AG09309 (cell line): Measurements from ENCODE around the gene PCNX1.
"Not testable (repeated sequence)": the region's sequence is repeated elsewhere in the genome, so short reads cannot be mapped to it uniquely, and the experiment has no call there.

Experiments
- DNase-seq: peaks from one replicate; pipeline ENCODE4 v3.0.0-alpha.2; 2010; ENCODE audit warnings: low read depth
- H3K4me3 ChIP-seq: 2 replicates; pipeline ENCODE4 v1.5.1; 2011; ENCODE audit warnings: mild to moderate bottlenecking, low read depth, low read length, moderate library complexity; ENCODE audit not compliant: control insufficient read depth
- TF ChIP-seq, protein P1 (sequence below): IDR thresholded peaks from 2 replicates; pipeline ENCODE4 v1.5.1; 2011; ENCODE audit warnings: mild to moderate bottlenecking, low read depth, low read length, inconsistent platforms; ENCODE audit not compliant: insufficient read depth, control insufficient read depth; ENCODE audit errors: missing control alignments

The PCNX1 gene

DNA sequence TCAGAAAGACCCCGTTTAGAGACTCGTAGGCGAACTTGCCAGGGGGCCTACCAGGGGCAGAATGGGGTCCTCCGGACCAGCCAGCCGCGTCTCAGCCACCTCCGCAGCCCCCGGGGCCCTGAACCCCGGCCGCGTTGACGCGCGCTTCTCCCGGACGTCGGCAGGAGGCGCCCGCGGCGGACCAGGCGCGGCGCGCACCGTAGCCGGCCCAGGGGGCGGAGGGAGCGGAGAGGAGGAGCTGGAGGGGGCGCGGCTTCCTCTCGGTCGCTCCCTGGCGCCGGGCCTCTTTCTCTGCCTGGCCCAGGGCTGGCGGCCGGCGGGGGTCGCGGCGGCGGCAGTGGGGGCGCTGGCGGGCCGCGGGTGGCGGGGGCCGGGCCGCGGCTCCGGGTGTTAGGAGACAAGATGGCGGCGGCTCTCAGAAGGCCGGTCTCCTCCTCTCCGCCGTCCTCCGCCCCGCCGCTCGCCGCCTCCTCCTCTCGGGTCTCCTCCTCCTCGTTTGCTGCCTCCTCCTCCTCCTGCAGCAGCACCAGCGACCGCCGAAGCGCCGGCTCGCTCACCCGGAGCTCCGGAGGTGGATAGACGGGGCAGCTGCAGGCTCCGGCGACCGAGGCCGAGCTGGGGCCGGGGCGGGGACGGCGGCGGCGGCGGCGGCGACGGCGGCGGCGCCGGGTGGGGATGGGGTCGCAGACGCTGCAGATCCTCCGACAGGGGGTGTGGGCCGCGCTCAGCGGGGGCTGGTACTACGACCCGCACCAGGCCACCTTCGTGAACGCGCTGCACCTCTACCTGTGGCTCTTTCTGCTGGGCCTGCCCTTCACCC, at the start of gene PCNX1:
TSS of gene PCNX1 (plus strand) at position 284 of the 820 bp plus-strand sequence. CDS start at position 676, 392 bp downstream.
- TF ChIP-seq, protein P1, sequence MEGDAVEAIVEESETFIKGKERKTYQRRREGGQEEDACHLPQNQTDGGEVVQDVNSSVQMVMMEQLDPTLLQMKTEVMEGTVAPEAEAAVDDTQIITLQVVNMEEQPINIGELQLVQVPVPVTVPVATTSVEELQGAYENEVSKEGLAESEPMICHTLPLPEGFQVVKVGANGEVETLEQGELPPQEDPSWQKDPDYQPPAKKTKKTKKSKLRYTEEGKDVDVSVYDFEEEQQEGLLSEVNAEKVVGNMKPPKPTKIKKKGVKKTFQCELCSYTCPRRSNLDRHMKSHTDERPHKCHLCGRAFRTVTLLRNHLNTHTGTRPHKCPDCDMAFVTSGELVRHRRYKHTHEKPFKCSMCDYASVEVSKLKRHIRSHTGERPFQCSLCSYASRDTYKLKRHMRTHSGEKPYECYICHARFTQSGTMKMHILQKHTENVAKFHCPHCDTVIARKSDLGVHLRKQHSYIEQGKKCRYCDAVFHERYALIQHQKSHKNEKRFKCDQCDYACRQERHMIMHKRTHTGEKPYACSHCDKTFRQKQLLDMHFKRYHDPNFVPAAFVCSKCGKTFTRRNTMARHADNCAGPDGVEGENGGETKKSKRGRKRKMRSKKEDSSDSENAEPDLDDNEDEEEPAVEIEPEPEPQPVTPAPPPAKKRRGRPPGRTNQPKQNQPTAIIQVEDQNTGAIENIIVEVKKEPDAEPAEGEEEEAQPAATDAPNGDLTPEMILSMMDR = peak; percentile 58
- DNase-seq = no peak

DNA sequence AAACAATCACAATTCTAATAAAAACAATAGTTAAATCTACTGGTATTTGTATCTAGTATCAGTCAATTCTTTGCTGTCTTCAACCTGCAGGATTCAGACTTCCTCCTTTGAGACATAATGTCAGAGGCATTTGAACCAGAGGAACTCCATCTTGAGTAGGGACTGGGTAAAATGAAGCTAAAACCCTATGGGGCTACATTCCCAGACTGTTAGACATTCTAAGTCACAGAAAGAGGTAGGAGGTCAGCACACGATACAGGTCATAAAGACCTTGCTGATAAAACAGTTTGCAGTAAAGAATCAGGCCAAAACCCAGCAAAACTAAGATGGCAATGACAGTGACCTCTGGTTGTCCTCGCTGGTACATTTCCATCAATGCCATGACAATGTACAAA, 49.8 kb upstream of the PCNX1 start:
- no peak overlapping the region for H3K4me3 ChIP-seq
- no peak for DNase-seq
- TF ChIP-seq, protein P1 = no peak

More for the DNA sequence above, at the start of gene PCNX1:
- peak within 1 kb of the TSS; percentile 92 for H3K4me3 ChIP-seq

DNA sequence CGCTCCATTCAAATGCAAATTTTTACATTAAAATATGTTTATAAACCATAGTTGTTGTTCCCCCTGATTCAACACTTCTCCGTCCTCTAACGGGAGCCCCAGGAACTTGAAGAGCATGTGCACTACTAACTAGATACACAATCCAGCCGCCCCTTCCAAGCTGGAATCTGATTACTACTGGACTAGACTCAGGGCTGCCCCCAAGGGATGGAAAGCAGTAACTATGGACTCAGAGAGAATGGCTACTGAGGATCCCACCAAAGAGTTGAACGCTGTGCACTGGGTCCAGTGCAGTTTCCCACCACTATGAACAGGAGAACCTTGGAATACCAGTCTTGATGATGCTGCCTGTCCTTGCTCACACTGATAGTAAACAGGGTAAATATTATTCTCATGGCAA, 48.6 kb upstream of the PCNX1 start:
- TF ChIP-seq, protein P1 = peak; percentile 3
- DNase-seq = no peak
- no peak overlapping the region for H3K4me3 ChIP-seq

DNA sequence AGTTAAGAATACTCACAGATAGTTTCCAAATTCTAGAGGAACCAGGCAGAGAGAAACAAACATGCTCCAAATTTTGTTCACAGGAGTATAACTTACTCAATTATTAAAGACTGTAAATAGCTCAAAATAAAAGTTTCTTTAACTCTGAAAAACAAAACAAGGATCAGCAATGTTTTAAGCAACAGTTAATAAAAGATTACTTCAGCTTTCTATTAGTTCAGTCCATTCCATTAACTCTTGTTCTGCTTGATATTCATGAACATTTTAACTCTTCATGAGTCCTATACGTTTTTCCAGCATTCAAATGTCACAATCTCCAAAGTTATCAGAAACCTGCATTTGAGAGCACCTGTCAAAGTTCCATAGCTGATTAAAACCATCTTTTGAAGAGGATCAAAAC, 40.3 kb upstream of the PCNX1 start:
- not testable (repeated sequence) for H3K4me3 ChIP-seq, DNase-seq

DNA sequence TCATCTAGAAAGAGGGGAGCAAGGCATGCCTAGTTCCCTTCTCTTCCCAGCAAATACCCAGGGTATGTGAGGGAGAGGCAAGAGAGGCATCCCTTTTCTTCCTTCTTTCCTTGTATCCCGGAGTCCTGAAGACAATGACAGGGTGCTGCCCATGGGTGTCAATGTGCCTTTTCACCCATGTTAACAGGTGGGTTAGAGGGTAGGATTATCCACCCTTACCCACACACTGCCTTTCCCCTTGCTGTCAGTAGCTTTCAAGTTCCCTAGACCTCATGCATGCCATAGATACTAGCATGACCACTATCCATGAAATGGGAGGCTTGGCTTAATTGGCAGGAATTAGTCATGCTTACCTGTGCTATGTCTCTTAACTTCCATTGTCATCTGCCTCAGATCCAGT, 36.3 kb upstream of the PCNX1 start:
- DNase-seq = no peak
- TF ChIP-seq, protein P1 = no peak

DNA sequence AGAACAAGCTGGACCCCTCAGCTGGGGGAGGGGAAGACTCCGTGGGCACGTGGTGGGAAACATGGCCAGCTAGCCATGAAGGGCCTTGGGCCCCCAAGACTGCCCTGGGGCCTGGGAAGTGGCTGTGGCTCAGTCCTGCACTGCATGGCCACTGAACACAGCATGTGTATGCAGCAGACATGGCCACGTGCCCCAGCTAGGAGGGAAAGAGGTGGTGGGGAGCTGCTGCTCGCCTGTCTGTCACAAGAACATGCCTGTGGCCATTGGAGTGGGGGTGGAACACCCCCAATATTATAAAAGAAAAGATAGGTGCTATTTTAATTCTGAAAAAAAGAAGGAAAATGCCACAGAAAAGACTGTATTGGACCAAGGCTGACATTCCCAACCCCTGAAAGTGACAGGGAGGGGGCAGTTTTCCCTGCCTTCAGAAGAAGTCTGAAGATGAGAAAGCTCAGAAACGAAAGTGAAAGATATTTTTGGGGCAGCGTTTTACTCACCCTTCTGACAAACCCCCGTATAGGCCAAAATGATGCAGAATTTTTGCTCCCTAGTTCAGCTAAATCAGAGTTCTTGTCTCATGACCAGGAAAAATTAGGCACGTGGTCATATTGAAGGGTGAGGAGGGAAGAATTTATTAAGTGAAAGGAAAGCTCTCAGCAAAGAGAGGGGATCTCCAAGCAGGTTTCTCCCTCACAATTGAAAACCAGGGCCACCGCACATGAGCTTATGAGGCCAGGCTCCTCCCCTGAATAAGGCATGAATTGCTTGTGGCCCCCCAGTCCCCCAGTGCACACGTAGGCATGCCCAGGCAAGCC, 35.2 kb upstream of the PCNX1 start:
- H3K4me3 ChIP-seq = no peak overlapping the region
- DNase-seq = no peak
- TF ChIP-seq, protein P1 = no peak

More for the DNA sequence above, 36.3 kb upstream of the PCNX1 start:
- no peak overlapping the region for H3K4me3 ChIP-seq

DNA sequence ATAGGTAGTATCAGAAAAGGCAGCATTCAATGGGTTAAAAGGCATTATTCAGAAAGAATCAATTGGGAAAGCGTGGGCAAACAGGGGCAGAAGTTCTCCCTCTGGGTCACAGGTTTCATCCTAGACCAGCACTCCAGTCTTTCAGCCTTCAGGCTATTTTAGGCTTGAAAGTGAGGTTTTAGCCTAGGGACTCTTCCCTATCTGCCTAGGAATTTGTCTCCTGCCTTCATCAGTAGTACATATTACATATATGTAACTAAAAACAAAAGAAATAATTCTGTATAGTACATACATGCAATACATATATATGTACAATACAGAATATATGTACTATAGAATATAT, 34.6 kb upstream of the PCNX1 start:
- no peak overlapping the region for H3K4me3 ChIP-seq

More for the DNA sequence above, 34.6 kb upstream of the PCNX1 start:
- no peak for DNase-seq
- TF ChIP-seq, protein P1 = no peak
